ENCODE results near the gene MND1.

DNA sequence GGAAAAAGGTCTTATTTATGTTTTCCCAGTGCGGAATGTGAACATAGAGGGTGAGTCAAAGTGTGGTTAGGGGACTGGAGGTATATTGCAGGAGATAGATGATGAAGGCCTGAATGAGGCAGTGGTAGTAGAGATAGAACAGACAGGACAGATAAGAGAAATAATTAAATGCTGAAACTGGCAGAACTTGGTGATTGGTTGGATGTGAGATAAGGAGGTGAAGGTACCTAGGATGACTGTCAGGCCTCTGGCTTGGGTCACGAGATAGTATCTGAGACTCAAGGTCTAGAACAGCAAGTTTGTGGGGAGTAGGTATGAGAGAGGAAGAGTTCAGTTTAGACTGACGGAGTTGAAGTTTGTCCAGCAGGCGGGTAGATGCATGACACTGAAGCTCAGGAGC is 3.5 kb downstream of the MND1 start:
- TF ChIP-seq, protein P1, sequence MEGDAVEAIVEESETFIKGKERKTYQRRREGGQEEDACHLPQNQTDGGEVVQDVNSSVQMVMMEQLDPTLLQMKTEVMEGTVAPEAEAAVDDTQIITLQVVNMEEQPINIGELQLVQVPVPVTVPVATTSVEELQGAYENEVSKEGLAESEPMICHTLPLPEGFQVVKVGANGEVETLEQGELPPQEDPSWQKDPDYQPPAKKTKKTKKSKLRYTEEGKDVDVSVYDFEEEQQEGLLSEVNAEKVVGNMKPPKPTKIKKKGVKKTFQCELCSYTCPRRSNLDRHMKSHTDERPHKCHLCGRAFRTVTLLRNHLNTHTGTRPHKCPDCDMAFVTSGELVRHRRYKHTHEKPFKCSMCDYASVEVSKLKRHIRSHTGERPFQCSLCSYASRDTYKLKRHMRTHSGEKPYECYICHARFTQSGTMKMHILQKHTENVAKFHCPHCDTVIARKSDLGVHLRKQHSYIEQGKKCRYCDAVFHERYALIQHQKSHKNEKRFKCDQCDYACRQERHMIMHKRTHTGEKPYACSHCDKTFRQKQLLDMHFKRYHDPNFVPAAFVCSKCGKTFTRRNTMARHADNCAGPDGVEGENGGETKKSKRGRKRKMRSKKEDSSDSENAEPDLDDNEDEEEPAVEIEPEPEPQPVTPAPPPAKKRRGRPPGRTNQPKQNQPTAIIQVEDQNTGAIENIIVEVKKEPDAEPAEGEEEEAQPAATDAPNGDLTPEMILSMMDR (IDR thresholded peaks at IDR 0.05) = no peak
- no peak for TF ChIP-seq POLR2A (IDR thresholded peaks at IDR 0.05)

All from heart left ventricle (tissue), 13 donors.